Activated CD8-positive, alpha-beta memory T cell treated with anti-CD3 and anti-CD28 coated beads, Interleukin-2, amount 50 U/mL, for 1 hour (primary cell): ENCODE data around the gene KCNB1.

Source experiments
- DNase-seq: peaks from one replicate; pipeline ENCODE4 v3.0.0-alpha.2; 2020; ENCODE audit errors: extremely low read depth

The KCNB1 gene

DNA sequence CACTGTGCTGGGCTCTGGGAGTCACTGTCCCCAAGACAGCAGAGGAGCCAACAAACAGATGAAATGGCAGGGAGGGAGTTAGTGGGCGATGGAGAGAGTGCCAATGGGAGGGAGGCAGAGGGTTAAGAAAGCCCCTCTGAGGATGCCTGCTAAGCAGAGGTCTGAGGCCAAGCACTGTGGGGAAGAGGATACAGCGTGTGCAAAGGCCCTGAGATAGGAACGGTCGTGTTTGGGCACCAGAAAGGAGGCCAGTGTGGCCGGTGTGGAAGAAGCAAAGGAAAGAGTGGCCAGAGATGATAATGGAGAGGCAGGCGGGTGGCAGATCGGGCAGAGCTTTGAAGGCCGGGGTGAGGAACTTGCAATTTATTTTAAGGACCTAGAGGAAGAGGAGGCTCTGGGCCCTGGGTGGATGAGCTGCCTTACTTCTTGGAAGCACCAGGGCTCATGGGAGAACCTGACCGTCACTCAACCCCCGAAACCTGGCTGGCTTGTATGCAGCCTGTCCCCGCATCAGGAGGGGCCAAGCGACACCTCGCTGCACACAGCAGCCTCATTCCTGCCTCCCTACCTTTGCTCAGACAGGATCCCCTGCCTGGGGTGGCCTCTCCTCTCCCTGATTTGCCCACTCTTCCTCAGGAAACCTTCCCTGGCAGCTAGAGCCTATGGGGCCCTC is 73.0 kb downstream of the KCNB1 start:
- no peak for DNase-seq

DNA sequence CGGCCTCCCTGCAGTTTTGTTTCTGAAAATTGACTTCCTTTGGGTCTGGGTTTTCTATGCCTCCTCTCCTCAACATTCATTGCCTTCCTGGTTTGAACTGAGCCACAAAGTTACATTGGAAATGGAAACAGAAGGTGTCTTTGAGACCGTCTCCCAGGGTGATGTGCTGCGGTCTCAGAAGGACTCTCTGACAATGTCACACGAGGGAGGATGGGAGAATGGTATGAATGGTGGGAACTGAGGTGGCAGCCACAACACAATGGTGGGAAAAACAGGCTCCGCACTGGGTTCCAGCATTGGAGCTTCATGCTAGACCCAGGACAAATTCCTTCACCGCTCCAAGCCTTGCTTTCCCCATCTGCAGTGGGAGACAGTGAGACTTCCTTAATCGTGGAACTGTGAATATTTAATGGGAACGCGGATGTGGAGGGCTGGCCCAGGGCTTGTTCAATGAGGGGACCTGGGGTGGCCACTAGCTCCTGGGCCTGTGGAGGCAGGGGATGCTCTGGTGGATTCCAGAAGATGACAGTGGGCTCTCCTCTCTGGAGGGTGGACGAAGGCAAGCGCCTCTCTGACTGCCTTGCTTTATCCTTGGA is 73.9 kb downstream of the KCNB1 start:
- no peak for DNase-seq

DNA sequence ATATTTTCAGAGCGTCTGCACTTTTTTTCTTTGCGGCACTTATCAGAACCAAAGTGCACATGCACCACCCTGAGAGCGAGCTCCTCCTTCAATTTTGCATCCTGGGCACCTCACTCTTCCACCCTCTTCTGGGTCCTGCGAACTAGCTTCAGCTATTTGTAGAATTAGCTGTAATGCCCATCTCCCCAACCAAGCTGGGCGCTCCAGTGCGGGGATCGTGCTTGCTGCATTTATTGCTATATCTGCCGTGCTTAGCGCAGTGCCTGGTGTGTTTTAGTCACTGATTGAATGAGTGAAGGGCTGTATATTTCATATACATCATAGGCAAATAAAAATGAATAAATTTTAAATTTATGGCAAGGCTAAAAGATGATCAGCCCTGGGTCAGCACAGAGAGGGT is 75.8 kb downstream of the KCNB1 start:
- no peak for DNase-seq

DNA sequence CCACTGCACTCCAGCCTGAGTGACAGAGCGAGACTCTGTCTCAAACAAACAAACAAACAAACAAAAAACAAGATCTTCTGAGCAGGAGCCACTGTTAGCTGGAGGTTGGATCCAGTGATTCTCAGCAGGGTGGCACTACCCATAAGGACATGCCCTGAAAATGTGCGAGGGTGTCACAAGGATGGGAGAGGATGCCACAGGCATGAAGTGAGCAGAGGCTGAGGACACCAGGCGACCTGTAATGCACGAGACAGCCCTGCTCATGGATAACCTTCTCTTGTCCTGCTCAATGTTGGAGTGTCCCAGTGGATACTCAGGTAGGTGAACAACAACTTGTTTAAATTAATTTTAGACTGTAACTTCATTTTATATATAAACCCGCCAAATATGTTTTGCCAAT is 76.8 kb downstream of the KCNB1 start:
- DNase-seq: no peak

DNA sequence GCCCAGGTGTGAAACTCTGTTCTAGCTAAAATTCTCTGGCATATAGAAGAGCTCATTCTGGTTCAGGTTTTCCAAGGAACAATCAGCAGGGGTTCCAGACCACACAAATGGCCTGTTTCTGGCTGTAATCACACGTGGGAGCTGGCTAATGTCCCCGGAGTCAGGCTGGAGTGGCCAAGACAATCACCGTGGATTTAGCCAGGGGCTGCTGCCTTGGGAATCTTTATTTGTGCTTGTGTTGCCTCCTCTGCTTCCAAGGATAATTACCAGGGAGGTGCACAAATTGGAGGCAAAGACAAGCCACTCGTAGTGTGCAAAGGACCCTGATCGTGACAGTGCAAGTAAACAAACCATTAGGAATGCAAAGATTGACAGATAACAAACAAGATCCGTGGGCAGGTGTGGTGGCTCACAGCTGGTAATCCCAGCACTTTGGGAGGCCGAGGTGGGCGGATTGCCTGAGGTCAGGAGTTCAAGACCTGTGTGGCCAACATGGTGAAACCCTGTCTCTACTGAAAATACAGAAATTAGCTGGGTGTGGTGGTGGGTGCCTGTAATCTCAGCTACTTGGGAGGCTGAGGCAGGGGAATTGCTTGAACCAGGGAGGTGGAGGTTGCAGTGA is 77.3 kb downstream of the KCNB1 start:
- DNase-seq: no peak

DNA sequence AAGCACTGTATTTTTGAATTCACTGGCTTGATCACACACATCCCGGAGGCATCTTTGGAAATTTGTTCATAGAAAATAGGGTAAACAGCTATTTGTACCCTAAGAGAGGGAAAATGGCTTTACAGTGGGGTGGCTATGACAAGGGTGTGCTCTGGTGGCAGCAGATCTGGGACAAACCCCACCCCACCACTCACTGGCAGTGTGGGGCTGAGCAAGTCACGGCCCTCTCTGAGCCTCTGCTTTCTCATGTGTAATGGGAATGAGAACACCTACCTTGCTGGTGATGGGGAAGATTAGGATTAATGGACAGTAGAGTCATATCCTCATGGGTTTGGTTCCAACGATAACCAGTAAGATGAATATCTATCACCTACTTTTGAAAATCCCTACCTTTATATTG is 78.0 kb downstream of the KCNB1 start:
- no peak for DNase-seq

DNA sequence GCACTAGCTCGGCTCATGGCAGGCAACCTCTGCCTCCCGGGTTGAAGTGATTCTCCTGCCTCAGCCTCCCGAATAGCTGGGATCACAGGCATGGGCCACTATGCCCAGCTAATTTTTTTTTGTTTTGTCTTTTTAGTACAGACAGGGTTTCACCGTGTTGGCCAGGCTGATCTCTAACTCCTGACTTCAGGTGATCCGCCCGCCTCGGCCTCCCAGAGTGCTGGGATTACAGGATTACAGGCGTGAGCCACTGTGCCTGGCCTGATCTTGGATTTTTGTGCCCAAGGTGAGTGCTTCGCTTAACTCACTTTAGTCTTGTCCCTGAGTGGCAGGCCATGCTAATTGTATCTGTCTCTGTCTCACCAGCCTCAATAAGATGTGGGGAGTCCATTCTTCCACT is 78.6 kb downstream of the KCNB1 start:
- no peak for DNase-seq

DNA sequence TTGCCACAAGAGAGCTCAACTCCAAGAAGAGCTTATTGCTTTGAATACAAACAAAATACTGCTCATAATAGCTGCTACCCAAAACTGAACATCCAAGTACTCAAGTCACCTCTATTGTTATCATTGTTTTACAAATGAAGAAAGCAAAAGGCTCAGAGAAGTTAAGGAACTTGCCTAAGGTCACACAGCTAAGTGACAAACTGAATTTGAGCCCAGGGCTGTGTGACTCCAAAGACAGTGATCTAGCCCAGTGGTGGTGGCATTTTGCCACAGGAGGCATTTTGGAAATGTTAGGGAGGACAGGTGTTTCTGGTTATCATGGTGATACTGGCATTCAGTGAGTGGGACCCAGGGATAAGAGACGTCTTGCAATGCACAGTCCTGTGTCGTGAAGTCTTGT is 79.5 kb downstream of the KCNB1 start:
- no peak for DNase-seq

DNA sequence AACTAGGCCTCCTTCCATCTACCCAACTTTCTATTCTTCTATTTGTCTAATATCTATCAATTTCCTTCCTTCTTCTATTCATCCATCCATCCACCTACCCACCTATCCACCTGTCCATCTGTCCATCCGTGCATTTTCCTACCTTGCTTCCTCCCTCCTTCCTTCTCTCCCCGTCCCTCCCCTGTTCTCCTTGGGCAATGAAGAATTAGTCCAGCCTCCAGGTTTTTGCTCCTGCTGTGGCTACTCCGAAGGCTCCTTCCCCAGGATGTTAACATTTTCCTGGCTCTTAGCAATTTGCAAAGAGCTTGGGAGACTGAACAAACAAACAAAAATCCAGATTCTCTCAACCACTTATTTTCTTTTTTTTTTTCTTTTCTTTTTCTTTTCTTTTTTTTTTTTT is 81.6 kb downstream of the KCNB1 start:
- DNase-seq: no peak

DNA sequence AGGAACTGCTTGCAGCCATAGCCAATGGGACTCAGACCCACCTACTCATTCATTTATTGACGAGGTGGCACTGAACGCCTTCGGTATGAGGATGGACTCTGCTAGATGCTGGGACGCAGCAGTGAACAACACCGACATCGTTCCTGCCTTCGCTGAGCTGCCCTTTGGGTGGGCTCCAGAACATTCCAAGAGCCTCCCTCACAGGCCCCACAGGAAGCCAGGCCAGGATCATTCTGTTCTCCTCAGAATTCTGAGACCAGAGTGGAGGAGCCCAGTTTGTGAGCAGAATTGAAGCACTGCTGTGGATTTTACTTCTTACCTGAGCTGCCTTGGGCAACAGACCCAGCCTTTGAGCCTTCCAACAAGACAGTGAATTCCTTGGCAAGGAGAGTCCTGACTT is 82.1 kb downstream of the KCNB1 start:
- DNase-seq: no peak

DNA sequence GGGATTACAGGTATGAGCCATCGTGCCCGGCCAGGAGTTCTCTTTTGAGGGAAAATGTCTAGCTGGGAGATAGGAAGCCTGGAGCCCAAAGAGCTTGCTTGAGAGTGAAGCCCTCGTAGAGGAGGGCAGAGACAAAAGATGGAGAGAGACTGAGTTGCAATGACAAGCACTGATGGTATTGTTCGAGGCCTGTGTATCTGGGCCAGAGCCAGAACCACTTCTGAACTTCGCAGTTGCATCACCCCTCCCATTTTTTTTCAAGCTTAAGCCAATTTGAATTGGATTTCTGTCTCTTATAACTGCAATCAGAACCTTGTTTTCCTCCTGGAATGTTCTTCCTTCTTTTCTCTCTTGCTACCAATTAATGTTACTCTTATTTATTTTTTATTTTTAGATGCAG is 83.1 kb downstream of the KCNB1 start:
- DNase-seq: no peak

DNA sequence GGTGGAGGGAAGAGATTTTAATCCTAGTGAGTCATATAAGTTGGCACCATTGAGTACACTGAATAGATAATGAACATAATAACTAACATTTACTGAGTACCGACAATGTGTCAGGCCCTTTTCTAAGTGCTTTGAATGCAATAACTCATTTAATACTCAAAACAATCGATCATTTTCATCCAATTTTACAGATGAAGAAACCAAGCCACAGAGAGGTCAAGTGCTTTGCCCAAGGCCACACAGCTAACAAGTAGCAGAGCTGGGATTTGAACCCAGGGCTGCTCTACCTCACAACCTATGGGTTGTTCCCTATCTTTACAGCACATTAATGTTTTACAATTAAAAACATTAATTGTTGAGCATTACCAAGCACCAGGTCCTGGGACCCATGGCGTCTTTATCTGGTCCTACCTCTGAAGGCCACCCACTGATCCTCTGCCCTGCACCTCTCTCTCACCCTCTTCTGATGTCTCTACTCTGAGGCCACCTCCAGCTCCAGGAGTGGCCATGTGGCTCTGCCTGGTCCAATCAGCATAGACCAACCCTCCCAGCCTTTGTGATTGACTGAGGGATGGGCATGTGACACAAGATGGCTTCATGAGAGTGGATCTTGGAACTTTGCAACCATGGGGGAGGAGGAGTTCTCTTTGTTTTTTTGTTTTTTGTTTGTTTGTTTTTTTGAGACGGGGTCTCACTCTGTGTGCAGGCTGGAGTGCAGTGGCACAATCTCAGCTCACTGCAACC is 83.9 kb downstream of the KCNB1 start:
- DNase-seq: no peak

DNA sequence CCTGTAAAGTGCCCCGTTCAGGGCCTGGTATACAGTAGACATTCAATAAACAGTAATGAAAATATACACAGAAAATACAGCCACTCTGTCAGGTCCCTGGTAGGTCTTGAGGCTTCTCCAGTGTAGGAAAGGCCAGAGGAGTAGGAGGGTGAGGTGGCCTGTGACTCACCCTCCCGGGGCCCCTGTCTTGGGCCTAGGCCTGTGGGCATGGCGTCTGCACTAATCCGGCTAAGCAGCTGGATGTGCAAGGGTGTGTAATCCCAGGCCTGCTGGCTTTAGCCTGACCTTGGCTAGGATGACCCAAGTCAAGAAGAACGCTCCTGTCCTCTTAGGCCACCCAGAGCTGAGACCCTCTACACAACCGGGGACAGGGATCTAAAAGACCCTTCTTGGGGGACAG is 84.9 kb downstream of the KCNB1 start:
- no peak for DNase-seq

DNA sequence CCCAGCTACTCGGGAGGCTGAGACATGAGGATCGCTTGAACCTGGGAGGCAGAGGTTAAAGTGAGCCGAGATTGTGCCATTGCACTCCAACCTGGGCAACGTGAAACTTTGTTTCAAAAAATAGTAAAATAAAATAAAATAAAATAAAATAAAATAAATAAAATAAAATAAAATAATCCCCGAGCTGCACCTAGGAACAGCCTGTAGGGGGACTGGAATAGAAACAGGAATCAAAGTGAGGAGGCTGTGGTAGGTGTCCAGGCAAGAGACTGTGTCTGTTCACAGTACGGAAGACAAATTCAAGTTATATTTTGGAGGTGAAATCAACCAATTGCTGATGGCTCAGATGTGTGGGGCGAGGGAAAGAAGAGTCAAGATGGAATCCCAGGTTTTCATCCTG is 86.2 kb downstream of the KCNB1 start:
- DNase-seq: no peak

DNA sequence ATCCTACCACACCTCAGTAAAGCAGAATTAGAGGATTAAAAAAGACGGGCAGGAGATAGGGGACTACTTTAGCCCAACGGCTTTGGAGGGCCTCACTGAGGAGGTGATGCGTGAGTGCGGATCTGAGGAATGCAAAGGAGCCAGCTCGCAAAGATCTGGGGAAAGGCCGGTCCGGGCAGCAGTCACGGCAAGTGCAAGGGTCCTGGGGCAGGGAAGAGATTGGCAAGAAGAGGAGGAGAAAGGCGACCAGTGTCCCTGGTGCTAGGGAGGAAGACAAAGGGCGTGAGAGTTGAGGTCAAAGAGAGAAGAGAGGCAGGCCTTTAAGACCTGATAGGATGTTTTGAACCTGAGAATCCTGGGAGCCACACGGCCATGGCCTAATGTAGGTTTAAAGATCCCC is 86.8 kb downstream of the KCNB1 start:
- no peak for DNase-seq

DNA sequence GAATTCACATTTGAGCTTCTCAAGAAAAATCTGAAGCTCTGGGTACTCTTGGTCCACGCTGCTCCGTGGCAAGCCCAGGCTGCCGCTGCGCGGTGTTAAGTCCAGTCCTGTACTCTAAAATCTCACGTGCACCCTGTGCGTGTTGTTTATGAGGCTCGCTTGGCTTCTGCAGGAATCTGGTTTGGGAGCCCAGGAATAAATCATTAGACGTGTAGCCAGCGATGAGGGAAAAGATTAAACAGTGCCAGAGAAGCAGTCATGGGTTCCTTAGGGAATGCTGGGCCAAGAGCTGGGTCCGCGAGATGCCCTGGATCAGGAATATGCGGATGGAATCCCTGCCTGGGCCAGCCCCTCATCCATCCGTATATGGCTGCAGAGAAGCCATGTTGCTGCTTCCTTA is 87.3 kb downstream of the KCNB1 start:
- DNase-seq: no peak

DNA sequence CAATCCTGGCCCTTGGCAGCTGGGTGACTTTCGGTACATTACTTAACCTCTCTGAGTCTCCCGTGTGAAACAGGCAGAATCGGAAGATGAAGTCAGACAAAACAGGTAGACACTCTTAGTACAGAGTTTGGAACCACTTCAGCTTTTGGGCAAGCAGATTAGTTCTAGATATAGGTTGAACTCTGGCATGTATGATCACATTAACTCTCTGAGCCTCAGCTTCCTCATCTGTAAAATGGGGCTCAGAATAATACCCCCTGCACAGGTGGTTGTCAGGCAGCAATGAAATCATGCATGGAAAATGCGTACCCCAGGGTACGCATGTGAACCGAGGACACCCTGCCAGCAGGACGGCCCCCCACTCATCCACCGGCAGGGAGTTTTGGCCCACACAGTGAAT is 87.7 kb downstream of the KCNB1 start:
- DNase-seq: no peak

DNA sequence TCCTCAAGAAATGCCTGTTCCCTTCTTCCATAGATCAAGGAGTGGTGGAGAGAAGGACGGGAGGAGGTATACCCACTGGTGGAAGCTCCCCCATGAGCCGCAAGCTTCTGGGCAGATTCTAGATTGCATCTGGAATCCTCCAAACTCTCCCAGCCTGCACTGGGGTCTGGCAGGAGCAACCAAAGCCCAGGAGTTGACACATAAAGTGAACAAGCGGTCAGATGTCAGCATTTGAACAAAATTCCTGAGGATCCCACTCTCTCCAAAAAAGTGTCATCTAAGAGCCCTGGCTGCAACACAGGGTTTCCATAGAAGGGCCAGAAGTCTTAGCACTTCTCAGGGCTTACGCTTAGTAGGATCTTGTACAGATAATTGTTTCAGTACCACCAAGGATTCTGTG is 88.2 kb downstream of the KCNB1 start:
- no peak for DNase-seq

DNA sequence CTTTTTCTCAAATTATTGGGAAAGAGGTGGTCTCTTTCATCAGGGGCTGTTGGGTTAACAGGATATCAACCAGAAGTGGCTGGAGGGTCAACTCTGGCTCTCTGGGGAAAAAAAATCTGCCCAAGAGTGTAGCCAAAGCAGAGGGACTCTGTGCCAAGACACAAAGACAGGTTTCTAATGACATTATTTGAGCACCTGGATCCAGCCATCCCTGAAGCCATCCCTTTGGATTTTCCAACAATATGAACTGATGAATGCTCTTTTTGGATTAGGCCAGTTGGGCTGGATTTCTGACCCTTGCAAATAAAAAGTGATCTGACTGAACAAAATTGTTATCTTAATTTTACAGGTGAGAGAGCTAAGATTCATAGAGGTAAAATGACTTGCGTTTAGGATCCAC is 88.7 kb downstream of the KCNB1 start:
- no peak for DNase-seq

DNA sequence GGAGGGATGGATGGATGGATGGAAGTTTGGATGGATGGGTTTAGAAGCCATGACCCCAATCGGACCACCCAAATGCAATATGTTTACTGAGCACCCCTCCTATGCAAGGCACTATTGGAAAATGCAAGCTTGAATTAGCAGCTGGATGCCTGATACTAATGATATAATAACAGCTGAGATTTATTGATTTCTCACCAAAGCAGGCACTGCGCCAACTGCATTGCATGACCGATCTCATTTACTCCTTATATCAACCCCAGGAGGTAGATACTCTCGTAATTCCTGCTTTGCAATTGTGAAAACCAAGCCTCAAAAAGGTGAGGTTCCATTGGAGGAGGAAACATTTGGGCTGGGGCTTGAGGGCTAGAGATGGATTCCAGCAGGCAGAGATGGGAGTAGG is 89.7 kb downstream of the KCNB1 start:
- DNase-seq: no peak

DNA sequence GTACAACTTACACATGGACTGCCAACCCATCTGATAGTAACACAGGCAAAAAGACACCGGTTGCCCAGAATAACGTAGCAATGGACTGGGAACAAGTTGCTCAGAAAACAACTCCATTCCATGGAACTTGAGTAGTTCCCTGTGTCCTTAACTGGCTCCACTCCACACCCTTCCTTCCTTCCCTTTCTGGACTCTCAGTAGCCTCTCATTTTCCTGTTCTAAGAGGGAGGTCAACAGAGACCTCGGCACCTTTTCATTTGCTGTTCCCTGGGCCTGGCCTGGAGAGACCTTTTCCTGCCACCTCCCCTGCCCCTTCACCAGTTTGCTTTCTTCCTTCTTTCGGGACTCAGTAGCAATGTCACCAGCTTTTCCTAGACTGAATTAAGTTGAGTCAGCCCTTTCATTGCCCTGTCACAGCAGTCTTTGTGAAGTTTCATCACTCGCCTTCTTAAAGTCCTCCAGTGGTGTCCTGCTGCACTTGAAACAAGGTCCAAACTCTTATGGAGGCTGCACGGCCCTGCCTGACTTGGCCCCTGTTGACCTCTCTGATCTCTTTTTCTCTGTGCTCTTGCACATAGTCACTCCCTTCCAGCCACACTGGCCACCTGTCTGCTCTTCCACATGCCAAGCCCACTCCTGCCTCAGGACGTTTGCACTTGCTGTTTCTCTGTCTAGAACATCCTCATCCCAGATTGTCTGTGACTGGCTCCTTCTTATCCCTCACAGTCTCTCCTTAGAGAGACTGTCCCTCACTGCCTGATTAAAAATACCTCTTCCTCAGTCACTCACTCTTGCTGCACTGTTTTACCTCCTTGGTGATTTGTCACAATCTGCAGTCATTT is 90.8 kb downstream of the KCNB1 start:
- DNase-seq: no peak

DNA sequence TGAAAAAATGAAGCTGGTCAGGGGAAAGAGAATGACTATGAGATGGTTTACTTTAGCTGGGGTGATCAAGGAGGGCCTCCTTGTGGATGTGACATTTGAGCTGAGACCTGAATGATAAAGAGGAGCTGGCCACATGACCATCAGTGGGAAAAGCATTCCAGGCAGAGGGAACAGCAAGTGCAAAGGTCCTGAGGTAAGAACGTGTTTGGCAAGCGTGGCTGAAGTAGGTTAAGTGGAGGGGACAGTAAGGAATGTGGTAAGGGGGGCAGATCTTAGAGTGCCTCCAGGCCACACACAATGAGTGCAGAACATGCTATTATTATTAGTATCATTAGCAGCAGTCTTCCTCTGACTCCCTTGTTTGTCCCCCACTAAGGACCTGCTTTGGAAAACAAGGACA is 92.6 kb downstream of the KCNB1 start:
- no peak for DNase-seq
